Fibroblast of skin of right quadriceps (primary cell): ENCODE data around the gene KRTAP5-9.
"Not testable (repeated sequence)": the region's sequence is repeated elsewhere in the genome, so short reads cannot be mapped to it uniquely, and the experiment has no call there.

Source experiments
- DNase-seq: peaks from one replicate; pipeline ENCODE4 v3.0.0-alpha.2; 2013

The KRTAP5-9 gene

GRCh38 chr11:71534711-71535608, 13.3 kb upstream of the KRTAP5-9 start:
- DNase-seq, result not testable (repeated sequence)

GRCh38 chr11:71535825-71536224, 12.4 kb upstream of the KRTAP5-9 start:
- DNase-seq, result no peak

- no peak for DNase-seq
Observed at GRCh38 chr11:71537537-71537936, 10.7 kb upstream of the KRTAP5-9 start.

- DNase-seq, result not testable (repeated sequence)
Observed at GRCh38 chr11:71537977-71538665, 10.1 kb upstream of the KRTAP5-9 start, which contains the start of gene KRTAP5-8. Gene KRTAP5-8 (plus strand): TSS chr11:71538025. CDS start chr11:71538056, 31 bp downstream.

- no peak for DNase-seq
Observed at GRCh38 chr11:71538666-71538990, 9.6 kb upstream of the KRTAP5-9 start.

GRCh38 chr11:71539017-71539416, 9.2 kb upstream of the KRTAP5-9 start:
- DNase-seq, result no peak

- DNase-seq, result not testable (repeated sequence)
Observed at GRCh38 chr11:71539971-71540370, 8.2 kb upstream of the KRTAP5-9 start.

- DNase-seq, result not testable (repeated sequence)
Observed at GRCh38 chr11:71540521-71541304, 7.5 kb upstream of the KRTAP5-9 start.

- DNase-seq, result no peak
Observed at GRCh38 chr11:71542382-71542781, 5.8 kb upstream of the KRTAP5-9 start.

GRCh38 chr11:71542879-71543777, 5.1 kb upstream of the KRTAP5-9 start:
- DNase-seq, result no peak

GRCh38 chr11:71543866-71544265, 4.4 kb upstream of the KRTAP5-9 start:
- DNase-seq, result no peak

- DNase-seq, result no peak
Observed at GRCh38 chr11:71544525-71545214, 3.5 kb upstream of the KRTAP5-9 start.

GRCh38 chr11:71545405-71545966, 2.7 kb upstream of the KRTAP5-9 start:
- DNase-seq, result no peak

GRCh38 chr11:71548716-71549151, 514 bp downstream of the KRTAP5-9 start:
- DNase-seq, result no peak

GRCh38 chr11:71551711-71552110, 3.5 kb downstream of the KRTAP5-9 start:
- DNase-seq, result no peak

GRCh38 chr11:71554996-71555395, 6.8 kb downstream of the KRTAP5-9 start:
- DNase-seq, result no peak

- no peak for DNase-seq
Observed at GRCh38 chr11:71555508-71555907, 7.3 kb downstream of the KRTAP5-9 start.

GRCh38 chr11:71556018-71556417, 7.8 kb downstream of the KRTAP5-9 start:
- no peak for DNase-seq

GRCh38 chr11:71557257-71557656, 9.0 kb downstream of the KRTAP5-9 start:
- DNase-seq, result no peak

- no peak for DNase-seq
Observed at GRCh38 chr11:71558996-71559395, 10.8 kb downstream of the KRTAP5-9 start.

GRCh38 chr11:71562120-71562519, 13.9 kb downstream of the KRTAP5-9 start:
- peak; percentile 6 for DNase-seq
